ENCODE measurements around the gene B3GALT2.
"Not testable (repeated sequence)": the region's sequence is repeated elsewhere in the genome, so short reads cannot be mapped to it uniquely, and the experiment has no call there.

B3GALT2 gene

GRCh38 chr1:193192586-193192985, 6.2 kb upstream of the B3GALT2 start:
- no peak for TF ChIP-seq CTCF (IDR thresholded peaks at IDR 0.05; ENCODE audit: low read depth, low read length)
- DNase-seq (ENCODE audit: extremely low read depth, low read depth) = no peak

DNA sequence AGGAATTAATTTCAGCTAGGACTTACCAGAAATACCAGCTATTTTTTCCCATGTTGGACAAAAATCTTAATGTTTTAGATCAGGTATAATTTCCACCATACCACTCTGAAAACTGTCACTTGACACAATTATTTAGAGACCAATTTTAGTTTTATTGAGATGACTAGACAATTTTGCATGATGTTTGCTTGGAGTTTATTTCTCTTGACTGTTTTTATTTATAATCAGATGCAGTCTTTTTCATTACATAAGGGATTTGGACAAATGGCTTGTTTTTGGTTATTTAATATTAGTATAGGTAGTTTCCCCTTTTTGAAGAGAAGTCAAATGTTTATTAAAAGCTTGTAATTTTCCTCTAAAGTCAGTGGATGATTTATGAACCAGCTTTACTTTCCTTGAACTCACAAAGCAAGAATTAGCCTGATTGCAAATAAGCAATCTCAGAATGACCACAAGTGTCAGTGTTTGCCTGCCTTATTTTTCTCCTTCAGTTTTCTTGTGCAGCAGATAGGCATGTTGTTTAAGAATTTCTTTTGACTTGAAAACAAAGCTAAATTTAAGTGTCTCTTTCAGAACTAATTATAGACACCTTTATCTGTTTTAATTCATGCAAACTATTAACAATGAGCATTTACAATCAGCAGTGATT, 3.8 kb upstream of the B3GALT2 start:
- TF ChIP-seq CTCF (IDR thresholded peaks at IDR 0.05; ENCODE audit: low read depth, low read length) = peak; percentile 12
- no peak for DNase-seq (ENCODE audit: extremely low read depth, low read depth)

GRCh38 chr1:193189442-193190095, 3.2 kb upstream of the B3GALT2 start:
- DNase-seq (ENCODE audit: extremely low read depth, low read depth) = no peak
- no peak for TF ChIP-seq CTCF (IDR thresholded peaks at IDR 0.05; ENCODE audit: low read depth, low read length)

GRCh38 chr1:193188915-193189314, 2.5 kb upstream of the B3GALT2 start:
- DNase-seq (ENCODE audit: extremely low read depth, low read depth) = not testable (repeated sequence)

GRCh38 chr1:193187114-193187513, 701 bp upstream of the B3GALT2 start:
- no peak for TF ChIP-seq CTCF (IDR thresholded peaks at IDR 0.05; ENCODE audit: low read depth, low read length)
- no peak for DNase-seq (ENCODE audit: extremely low read depth, low read depth)

- TF ChIP-seq CTCF (IDR thresholded peaks at IDR 0.05; ENCODE audit: low read depth, low read length) = no peak
These were observed 1.2 kb downstream of the B3GALT2 start for GRCh38 chr1:193185211-193185610.

DNA sequence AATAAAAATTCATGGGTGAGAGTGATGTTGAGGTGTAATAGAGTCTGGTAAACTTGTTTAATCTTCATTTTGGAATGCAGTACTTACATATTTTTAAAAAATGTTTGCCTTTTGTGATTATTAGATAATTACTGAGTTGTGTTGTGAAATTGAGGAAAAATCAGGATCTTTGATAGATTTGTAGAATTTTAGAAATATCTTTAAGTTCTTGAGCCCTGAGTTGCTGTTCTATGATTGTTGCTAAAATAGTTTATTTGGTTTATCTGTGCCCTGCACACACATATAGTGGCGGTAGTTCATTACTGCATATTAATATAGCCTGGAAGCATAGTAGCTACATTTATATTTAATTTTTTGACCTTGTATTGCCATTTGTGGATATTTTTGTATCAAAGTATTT, 1.6 kb downstream of the B3GALT2 start:
- no peak for DNase-seq (ENCODE audit: extremely low read depth, low read depth)
- no peak for TF ChIP-seq CTCF (IDR thresholded peaks at IDR 0.05; ENCODE audit: low read depth, low read length)

More at GRCh38 chr1:193185211-193185610, 1.2 kb downstream of the B3GALT2 start:
- no peak for DNase-seq (ENCODE audit: extremely low read depth, low read depth)
